ENCODE data around the gene TGM5. TPM values are rescaled to one million over a fixed set of nuclear protein-coding genes. Genes with fewer than 3 reads are reported as not detected.
A peak's percentile ranks its signal among the peaks of the same experiment; 100 is the strongest.
"Not testable (repeated sequence)": the region's sequence is repeated elsewhere in the genome, so short reads cannot be mapped to it uniquely, and the experiment has no call there.

Gene TGM5
- total and polyA plus RNA-seq, 12 donors = 0.13 to 0.14 (median 0.14) TPM; not detected in 9

DNA sequence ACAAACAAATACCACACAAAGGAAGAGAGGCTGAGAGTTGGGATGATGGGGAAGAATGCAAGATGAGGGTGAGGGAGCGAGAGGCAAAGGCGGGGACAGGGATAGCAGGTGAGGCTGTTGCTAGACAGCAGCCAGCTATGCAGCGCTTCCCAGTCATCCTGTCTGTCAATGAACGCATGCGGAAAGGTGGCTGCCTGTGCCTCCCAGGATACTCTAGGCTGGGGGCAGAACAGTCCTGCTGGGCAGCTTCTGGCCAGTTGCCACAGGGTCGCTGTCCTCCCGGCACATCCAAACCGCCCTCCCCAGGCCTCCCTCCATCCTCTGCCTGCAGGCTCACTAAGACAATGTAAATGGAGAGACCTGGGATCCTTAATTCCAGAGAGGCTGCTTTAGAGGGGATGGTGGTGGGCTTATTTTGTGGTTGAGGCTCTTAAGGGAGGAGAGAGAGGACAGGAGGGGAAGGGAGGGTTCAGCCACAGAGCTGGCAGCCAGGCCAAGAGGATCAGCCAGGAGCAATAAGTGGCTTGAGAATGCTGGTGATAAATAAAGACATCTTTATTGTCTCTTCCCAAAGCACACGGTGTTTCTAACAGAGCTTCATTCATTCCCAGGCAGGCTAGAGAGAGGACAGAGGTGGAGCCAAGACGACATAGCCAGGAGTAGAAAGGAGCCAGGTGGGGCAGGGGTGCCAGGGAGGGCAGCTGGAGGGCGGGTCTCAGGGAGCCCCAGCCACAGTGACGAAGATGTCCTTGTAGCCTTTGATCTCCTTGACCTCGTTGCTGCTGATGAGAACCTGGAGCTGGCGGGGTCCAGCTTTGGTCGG is 9.2 kb upstream of the TGM5 start:
- intact Hi-C loops (cut with DNase I) = no loop called here
- DNase-seq = peak in 1 of 7 donors; percentile 33
- WGBS, 4 donors = 56 to 66% (median 63%) methylated on average over 14 to 15 of the region's 15 CpGs

DNA sequence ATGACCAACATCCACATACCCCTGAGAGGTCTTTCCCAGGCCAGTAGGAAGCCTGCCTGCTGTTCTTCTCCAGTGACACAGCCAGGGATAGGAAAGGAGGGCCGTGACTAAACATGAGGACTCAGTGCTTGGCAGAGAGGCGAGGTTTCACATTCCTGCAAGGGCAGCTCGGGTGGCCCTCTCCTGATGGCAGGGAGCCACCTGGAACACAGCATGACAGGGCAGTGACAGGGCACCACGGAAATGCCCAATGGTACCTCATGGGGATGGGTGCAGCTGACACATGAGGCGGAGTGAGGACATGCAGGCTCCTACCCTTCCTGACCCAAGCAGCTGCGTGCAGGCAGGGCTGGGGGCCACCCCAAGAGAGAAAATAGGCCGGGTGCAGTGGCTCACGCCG is 7.4 kb upstream of the TGM5 start:
- Histone ChIP-seq H3K36me3 (replicated peaks in 1 of 2) (no peaks in the 10 kb centered on the region), H3K27me3 (peaks cover 7% of the 10 kb centered on the region), H3K27ac (no peak overlapping the region), H3K4me1 (replicated peaks in 1 of 2) (no peaks in the 10 kb centered on the region), H3K4me3 (no peak overlapping the region), H3K9me3 (replicated peaks in 1 of 3) (peaks cover 0 to 4% (median 0%) of the 10 kb centered on the region in 3 donors)
- WGBS, 4 donors = 44 to 59% (median 48%) methylated on average over 5 to 9 of the region's 9 CpGs
- DNase-seq = peak; percentile 48 to 89 (median 84)
- intact Hi-C loops (cut with DNase I) = no loop called here
- no peak for TF ChIP-seq POLR2A (IDR thresholded peaks at IDR 0.05)
- TF ChIP-seq, protein P1, sequence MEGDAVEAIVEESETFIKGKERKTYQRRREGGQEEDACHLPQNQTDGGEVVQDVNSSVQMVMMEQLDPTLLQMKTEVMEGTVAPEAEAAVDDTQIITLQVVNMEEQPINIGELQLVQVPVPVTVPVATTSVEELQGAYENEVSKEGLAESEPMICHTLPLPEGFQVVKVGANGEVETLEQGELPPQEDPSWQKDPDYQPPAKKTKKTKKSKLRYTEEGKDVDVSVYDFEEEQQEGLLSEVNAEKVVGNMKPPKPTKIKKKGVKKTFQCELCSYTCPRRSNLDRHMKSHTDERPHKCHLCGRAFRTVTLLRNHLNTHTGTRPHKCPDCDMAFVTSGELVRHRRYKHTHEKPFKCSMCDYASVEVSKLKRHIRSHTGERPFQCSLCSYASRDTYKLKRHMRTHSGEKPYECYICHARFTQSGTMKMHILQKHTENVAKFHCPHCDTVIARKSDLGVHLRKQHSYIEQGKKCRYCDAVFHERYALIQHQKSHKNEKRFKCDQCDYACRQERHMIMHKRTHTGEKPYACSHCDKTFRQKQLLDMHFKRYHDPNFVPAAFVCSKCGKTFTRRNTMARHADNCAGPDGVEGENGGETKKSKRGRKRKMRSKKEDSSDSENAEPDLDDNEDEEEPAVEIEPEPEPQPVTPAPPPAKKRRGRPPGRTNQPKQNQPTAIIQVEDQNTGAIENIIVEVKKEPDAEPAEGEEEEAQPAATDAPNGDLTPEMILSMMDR (IDR thresholded peaks at IDR 0.05) = no peak

More for the DNA sequence above, 9.2 kb upstream of the TGM5 start:
- Histone ChIP-seq H3K4me3 (no peak overlapping the region), H3K9me3 (replicated peaks in 1 of 3) (peaks cover 0 to 4% (median 0%) of the 10 kb centered on the region in 3 donors), H3K27ac (no peak overlapping the region), H3K36me3 (replicated peaks in 1 of 2) (no peaks in the 10 kb centered on the region), H3K27me3 (no peaks in the 10 kb centered on the region), H3K4me1 (replicated peaks in 1 of 2) (no peaks in the 10 kb centered on the region)
- TF ChIP-seq POLR2A (IDR thresholded peaks at IDR 0.05) = no peak
- TF ChIP-seq, protein P1 (IDR thresholded peaks at IDR 0.05) = no peak

DNA sequence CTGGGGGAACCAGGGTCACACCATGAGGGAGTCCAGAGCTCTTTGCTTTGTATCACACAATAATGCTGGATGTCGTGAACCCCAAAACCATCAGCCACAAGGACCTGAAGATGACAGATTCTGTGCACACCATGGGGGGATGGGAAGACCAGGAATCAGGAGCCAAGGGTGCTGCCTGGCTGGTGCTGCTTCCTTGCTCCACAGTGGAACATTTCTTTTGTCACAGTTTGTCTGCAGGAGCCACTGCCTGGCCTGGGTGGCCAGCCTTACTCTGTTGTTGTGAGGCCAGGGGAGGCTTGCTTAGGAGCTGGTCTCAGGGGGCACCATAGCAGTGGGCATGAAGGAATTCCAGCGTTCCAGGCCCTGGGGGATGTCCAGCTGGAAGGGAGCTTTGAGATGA is 6.5 kb upstream of the TGM5 start:
- TF ChIP-seq, protein P1 (IDR thresholded peaks at IDR 0.05) = no peak
- no peak for TF ChIP-seq POLR2A (IDR thresholded peaks at IDR 0.05)
- H3K4me3 ChIP-seq = no peak overlapping the region
- no peaks in the 10 kb centered on the region for H3K4me1 ChIP-seq (replicated peaks in 1 of 2)
- H3K36me3 ChIP-seq (replicated peaks in 1 of 2) = no peaks in the 10 kb centered on the region
- peak in 1 of 7 donors; percentile 20 for DNase-seq
- WGBS, 4 donors = 72 to 89% (median 78%) methylated on average over 1 to 2 of the region's 2 CpGs
- no peak overlapping the region for H3K27ac ChIP-seq
- H3K9me3 ChIP-seq (replicated peaks in 1 of 3) = peaks cover 0 to 4% (median 0%) of the 10 kb centered on the region in 3 donors
- H3K27me3 ChIP-seq = peaks cover 7% of the 10 kb centered on the region
- intact Hi-C loops (cut with DNase I) = no loop called here

DNA sequence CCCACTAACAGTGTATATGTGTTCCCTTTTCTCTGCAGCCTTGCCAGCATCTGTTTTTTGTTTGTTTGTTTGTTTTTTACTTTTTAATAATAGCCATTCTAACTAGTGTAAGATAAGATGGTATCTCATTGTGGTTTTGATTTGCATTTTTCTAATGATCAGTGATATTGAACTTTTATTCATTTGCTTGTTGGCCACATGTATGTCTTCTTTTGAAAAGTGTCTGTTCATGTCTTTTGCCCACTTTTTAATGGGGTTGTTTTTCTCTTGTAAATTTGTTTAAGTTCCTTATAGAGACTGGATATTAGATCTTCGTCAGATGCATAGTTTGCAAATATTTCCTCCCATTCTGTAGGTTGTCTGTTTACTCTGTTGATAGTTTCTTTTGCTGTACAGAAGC is 5.2 kb upstream of the TGM5 start:
- H3K4me1 ChIP-seq (replicated peaks in 1 of 2); H3K9me3 ChIP-seq (replicated peaks in 1 of 3); DNase-seq; intact Hi-C loops (cut with DNase I); H3K4me3 ChIP-seq; H3K27me3 ChIP-seq; H3K27ac ChIP-seq; H3K36me3 ChIP-seq (replicated peaks in 1 of 2): not testable (repeated sequence)
- 83 to 100% (median 88%) methylated on average over 1 of the region's 1 CpG for WGBS, 4 donors

Data from adrenal gland (tissue), 12 donors.